SK-N-SH treated with all-trans-retinoic acid at 6 μM for 48 hours (cell line): ENCODE results near the gene CHST11.

Experiments used
- ARNTL ChIP-seq: fragments of 450-650 bp; formaldehyde crosslinking; IDR thresholded peaks from 2 replicates; pipeline ENCODE4 v1.5.0; 2020; ENCODE audit warnings: low read depth, mild to moderate bottlenecking, moderate library complexity, borderline replicate concordance
- BACH2 ChIP-seq: fragments of 250-450 bp; sonication (Bioruptor Pico); IDR thresholded peaks from 2 replicates; pipeline ENCODE4 v1.9.0; 2021; ENCODE audit warnings: mild to moderate bottlenecking, borderline replicate concordance
- ESRRG ChIP-seq: fragments of 250-450 bp; sonication (Bioruptor Pico); IDR thresholded peaks from 2 replicates; pipeline ENCODE4 v1.6.1; 2021; ENCODE audit warnings: mild to moderate bottlenecking
- OSR1 ChIP-seq: fragments of 250-450 bp; sonication (Bioruptor Pico); IDR thresholded peaks from 2 replicates; pipeline ENCODE4 v1.8.0; 2022; ENCODE audit warnings: moderate library complexity, mild to moderate bottlenecking, inconsistent platforms
- RARB ChIP-seq: fragments of 250-450 bp; sonication (Bioruptor Pico); IDR thresholded peaks from 2 replicates; pipeline ENCODE4 v1.8.0; 2021; ENCODE audit warnings: mild to moderate bottlenecking, moderate library complexity
- TOX ChIP-seq: fragments of 250-450 bp; sonication (Bioruptor Pico); IDR thresholded peaks from 2 replicates; pipeline ENCODE4 v1.8.0; 2021; ENCODE audit warnings: mild to moderate bottlenecking, moderate library complexity, borderline replicate concordance
- ZC3H10 ChIP-seq: fragments of 250-450 bp; sonication (Bioruptor Pico); IDR thresholded peaks from 2 replicates; pipeline ENCODE4 v1.5.1; 2021; ENCODE audit warnings: mild to moderate bottlenecking, moderate library complexity
- ZFP3 ChIP-seq: fragments of 250-450 bp; sonication (Bioruptor Pico); IDR thresholded peaks from 2 replicates; pipeline ENCODE4 v1.5.0; 2020; ENCODE audit warnings: mild to moderate bottlenecking, moderate library complexity
- ZNF8 ChIP-seq: fragments of 450-650 bp; formaldehyde crosslinking; IDR thresholded peaks from 2 replicates; pipeline ENCODE4 v1.5.0; 2020; ENCODE audit warnings: mild to moderate bottlenecking, moderate library complexity
- TF ChIP-seq, protein P1 (sequence below): fragments of 250-450 bp; sonication (Bioruptor Pico); IDR thresholded peaks from 2 replicates; pipeline ENCODE4 v1.5.1; 2020; ENCODE audit warnings: low read depth, mild to moderate bottlenecking, moderate library complexity
- TF ChIP-seq, protein P2 (sequence below): fragments of 250-450 bp; sonication (Bioruptor Pico); IDR thresholded peaks from 2 replicates; pipeline ENCODE4 v1.8.0; 2020; ENCODE audit warnings: mild to moderate bottlenecking, moderate library complexity, borderline replicate concordance
- TF ChIP-seq, protein P3 (sequence below): fragments of 250-450 bp; sonication (Bioruptor Pico); IDR thresholded peaks from 2 replicates; pipeline ENCODE4 v1.5.0; 2020; ENCODE audit warnings: mild to moderate bottlenecking, moderate library complexity
- TF ChIP-seq, protein P4 (sequence below): fragments of 250-450 bp; sonication (Bioruptor Pico); IDR thresholded peaks from 2 replicates; pipeline ENCODE4 v1.8.0; 2021; ENCODE audit warnings: low read depth, mild to moderate bottlenecking, moderate library complexity, borderline replicate concordance

DNA sequence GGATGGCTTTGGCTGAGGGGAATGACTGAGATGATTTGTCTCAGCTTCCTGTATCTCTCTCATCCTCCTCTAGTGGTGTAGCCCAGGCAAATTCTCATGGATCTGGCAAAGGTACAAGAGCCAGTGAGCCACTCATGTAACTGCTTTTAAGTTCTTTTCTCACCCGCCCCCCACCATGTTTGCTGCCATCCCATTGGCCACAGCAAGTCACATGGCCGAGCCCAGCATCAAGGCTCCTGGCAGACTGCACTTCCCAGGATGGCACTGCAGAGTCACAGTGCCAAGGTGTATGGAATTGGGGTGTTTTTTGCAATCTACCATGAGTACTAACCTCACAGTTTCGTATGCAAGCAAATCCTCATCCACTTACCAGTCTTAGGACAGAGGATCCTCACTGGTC is 50.9 kb downstream of the CHST11 start:
- TF ChIP-seq, protein P1, sequence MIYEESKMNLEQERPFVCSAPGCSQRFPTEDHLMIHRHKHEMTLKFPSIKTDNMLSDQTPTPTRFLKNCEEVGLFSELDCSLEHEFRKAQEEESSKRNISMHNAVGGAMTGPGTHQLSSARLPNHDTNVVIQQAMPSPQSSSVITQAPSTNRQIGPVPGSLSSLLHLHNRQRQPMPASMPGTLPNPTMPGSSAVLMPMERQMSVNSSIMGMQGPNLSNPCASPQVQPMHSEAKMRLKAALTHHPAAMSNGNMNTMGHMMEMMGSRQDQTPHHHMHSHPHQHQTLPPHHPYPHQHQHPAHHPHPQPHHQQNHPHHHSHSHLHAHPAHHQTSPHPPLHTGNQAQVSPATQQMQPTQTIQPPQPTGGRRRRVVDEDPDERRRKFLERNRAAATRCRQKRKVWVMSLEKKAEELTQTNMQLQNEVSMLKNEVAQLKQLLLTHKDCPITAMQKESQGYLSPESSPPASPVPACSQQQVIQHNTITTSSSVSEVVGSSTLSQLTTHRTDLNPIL, result no peak
- TF ChIP-seq ZNF8, result no peak
- no peak for TF ChIP-seq TOX (CRISPR knock-in tag)
- TF ChIP-seq, protein P2, sequence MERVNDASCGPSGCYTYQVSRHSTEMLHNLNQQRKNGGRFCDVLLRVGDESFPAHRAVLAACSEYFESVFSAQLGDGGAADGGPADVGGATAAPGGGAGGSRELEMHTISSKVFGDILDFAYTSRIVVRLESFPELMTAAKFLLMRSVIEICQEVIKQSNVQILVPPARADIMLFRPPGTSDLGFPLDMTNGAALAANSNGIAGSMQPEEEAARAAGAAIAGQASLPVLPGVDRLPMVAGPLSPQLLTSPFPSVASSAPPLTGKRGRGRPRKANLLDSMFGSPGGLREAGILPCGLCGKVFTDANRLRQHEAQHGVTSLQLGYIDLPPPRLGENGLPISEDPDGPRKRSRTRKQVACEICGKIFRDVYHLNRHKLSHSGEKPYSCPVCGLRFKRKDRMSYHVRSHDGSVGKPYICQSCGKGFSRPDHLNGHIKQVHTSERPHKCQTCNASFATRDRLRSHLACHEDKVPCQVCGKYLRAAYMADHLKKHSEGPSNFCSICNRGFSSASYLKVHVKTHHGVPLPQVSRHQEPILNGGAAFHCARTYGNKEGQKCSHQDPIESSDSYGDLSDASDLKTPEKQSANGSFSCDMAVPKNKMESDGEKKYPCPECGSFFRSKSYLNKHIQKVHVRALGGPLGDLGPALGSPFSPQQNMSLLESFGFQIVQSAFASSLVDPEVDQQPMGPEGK (CRISPR knock-in tag), result no peak
- TF ChIP-seq OSR1 (CRISPR knock-in tag), result no peak
- TF ChIP-seq ESRRG (CRISPR knock-in tag), result no peak
- no peak for TF ChIP-seq RARB
- TF ChIP-seq, protein P3, sequence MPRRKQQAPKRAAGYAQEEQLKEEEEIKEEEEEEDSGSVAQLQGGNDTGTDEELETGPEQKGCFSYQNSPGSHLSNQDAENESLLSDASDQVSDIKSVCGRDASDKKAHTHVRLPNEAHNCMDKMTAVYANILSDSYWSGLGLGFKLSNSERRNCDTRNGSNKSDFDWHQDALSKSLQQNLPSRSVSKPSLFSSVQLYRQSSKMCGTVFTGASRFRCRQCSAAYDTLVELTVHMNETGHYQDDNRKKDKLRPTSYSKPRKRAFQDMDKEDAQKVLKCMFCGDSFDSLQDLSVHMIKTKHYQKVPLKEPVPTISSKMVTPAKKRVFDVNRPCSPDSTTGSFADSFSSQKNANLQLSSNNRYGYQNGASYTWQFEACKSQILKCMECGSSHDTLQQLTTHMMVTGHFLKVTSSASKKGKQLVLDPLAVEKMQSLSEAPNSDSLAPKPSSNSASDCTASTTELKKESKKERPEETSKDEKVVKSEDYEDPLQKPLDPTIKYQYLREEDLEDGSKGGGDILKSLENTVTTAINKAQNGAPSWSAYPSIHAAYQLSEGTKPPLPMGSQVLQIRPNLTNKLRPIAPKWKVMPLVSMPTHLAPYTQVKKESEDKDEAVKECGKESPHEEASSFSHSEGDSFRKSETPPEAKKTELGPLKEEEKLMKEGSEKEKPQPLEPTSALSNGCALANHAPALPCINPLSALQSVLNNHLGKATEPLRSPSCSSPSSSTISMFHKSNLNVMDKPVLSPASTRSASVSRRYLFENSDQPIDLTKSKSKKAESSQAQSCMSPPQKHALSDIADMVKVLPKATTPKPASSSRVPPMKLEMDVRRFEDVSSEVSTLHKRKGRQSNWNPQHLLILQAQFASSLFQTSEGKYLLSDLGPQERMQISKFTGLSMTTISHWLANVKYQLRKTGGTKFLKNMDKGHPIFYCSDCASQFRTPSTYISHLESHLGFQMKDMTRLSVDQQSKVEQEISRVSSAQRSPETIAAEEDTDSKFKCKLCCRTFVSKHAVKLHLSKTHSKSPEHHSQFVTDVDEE, result no peak
- no peak for TF ChIP-seq ARNTL (CRISPR knock-in tag)
- TF ChIP-seq, protein P4, sequence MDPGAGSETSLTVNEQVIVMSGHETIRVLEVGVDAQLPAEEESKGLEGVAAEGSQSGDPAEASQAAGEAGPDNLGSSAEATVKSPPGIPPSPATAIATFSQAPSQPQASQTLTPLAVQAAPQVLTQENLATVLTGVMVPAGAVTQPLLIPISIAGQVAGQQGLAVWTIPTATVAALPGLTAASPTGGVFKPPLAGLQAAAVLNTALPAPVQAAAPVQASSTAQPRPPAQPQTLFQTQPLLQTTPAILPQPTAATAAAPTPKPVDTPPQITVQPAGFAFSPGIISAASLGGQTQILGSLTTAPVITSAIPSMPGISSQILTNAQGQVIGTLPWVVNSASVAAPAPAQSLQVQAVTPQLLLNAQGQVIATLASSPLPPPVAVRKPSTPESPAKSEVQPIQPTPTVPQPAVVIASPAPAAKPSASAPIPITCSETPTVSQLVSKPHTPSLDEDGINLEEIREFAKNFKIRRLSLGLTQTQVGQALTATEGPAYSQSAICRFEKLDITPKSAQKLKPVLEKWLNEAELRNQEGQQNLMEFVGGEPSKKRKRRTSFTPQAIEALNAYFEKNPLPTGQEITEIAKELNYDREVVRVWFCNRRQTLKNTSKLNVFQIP (CRISPR knock-in tag), result no peak
- TF ChIP-seq BACH2 (CRISPR knock-in tag), result no peak
- TF ChIP-seq ZC3H10 (CRISPR knock-in tag), result no peak
- no peak for TF ChIP-seq ZFP3
